NCI-H2029 treated with DMSO at 0.1 percent for 48 hours (cell line): ENCODE measurements around the gene SNED1.
"Not testable (repeated sequence)": the region's sequence is repeated elsewhere in the genome, so short reads cannot be mapped to it uniquely, and the experiment has no call there.

ENCODE experiments used
- DNase-seq: peaks from one replicate; lab custom pipeline; 2025; lab: John Stamatoyannopoulos, UW

SNED1 gene

DNA sequence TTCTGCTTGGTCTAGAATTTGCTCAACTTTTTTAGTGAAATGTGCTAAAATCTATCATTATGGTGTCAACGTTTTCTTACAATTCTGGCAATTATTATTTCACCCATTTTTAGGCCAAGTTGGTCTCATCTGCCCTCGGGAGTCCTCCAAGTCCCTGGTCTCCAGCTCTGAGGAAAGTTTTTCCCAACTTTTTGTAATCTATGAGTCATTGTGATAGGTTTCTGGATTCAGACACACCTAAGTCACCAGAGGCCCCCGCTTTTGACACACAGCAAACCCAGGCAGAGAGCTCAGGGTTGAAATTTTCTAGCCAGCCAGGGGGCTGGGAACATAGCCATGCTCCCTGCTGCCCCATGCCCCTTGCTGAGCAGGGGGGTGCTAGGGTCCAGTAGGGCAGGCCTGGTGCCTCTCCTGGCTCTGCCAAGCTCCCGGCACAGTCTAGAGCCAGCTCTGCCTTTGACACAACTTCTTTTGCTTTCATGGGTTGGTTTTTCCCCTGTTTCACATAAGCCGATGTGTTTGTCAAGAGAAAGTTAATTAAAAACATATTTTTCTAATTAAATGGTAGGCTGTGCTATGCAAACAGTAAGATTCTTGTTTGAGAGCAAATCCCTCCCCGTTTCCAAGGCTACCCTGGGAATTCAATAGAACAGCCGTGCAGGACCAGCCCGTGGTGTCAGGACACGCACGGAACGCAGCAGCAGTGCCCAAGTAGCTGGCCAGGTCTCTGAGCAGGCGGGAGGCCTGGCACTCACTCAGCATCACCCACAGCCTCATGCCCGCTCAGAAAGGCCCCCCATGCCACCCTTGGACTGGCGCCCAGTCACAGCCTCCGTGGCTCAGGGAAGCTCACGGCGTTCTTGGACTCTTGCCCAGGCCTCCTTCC is 25.5 kb upstream of the SNED1 start:
- DNase-seq, result no peak

DNA sequence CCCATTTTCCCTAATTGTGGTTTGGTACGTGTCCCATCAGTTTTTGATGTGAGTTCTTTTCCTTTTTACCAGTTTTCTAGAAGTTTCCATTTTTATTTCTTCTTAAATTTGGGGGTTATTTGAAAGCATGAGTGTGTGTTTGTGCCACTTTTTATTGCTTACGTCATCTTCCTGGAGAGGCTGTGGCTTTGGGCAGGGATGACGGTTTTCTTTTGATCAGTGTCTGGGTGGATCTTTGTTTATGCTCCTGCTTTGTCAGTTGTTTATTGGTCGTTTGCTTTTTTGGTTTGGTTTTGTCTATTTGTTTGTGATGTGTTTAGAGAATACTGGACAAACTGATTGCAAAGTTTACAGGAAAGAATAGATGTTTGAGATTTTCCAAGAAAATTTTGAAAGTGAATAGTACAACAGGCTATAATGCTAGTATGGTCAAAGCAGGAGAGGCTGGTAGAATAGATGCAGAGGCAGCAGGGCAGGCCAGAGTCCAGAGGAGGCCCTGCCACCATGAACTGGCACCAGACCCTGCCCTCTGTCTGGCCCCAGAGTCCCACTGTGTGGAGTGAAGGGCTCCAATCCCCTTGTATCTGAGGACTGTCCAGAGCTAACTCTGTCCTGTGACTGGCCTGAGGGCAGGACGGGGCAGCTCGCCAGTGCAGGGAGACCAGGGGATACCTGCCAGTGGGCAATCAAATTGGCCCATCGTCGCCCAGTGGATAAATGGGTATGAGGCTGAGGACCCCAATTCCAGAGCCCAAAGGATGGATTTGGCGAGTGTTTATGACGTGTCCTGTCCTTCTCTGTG is 23.4 kb upstream of the SNED1 start:
- DNase-seq, result no peak

DNA sequence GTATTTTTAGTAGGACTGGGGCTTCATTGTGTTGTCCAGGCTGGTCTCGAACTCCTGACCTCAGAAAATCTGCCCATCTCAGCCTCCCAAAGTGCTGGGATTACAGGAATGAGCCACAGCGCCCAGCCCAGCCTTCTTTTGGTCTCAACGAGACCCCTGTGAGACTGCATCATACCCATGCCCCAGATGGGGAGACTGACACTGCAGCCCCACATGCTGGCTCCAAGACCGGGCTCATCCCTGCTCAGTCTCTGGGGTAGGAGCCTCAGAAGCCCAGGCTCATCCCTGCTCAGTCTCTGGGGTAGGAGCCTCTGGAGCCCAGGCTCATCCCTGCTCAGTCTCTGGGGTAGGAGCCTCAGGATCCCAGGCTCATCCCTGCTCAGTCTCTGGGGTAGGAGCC is 22.5 kb upstream of the SNED1 start:
- not testable (repeated sequence) for DNase-seq

DNA sequence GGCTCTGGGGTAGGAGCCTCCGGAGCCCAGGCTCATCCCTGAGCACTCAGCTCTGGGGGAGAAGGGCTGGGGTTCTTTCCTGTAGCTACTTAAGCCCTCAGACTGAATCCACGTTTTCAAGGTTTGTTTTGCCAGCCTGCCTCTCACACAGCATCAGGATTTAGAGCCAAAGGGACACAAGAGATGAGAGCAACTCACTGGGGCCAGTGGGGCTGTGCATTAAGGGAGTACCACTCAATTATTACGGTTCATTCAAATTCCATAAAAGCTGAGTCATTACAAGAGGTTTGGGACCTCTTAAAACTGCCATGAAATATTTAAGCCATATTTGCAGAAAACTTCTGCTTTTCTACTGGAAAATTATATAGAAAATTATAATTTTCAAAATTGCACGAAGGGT is 17.1 kb upstream of the SNED1 start:
- no peak for DNase-seq

DNA sequence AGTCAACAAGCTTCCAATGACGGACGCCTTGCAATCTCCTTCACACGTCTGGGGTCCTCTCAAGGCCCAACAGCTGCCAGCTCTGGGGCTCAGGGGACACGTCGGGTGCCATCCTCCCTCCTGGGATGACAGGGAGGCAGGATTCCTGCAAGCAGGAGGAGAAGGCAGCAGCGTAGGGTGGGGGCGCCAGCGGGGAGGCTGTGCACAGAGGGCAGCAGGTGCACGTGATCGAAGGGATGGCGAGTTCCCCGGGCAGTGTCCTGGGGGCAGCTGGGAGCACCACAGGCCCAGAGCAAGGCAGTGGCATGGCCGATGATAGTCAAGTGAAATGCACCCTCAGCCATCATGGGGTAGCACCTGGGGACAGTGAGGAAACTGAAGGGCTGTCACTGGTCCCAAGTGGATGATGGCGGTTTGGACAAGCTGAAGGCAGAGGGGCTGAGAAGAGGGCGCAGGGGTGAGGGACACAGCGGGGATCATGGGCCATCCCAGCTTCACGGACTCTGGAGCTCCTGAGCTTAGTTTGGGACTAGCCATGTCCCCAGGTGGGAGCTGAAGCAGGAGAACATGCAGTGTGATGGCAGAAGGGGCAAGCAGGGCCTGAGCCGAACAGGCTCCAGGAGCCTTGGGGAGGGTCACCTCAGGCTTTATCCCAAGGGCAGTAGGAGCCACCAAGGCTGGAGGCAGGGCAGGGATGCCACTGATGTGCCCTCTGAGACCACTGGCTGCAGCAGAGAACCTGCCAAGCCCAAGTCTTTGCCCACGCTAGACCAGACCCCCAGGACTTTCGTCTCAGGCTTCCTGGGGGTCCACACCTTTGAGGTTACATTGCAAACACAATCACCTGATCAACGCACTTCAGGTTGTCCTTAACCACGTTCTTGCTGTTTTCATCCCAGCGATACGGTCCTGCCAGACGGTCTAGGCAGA is 16.3 kb upstream of the SNED1 start:
- DNase-seq, result no peak

DNA sequence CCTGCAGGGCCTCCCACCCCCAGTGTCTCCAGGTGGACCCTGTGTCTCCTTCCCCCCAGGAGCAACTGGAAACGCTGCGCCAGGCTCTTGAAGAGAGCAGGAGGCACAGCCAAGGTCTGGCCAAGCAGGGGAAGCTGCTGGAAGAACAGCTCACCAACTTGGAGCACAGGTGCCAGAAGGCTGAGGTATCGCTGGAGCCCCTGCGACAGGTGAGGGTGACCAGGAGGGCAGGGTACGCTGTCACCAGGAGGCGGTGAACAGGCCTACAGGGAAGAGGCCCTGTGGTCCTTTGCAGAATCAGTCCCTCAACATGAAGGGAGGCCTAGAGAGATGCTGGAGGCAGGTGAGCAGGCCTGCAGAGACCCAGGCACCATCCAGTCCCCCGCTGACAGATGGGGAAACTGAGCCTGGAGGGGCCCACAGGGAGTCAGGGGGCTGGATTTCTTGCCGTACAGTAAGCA is 15.6 kb upstream of the SNED1 start:
- no peak for DNase-seq

DNA sequence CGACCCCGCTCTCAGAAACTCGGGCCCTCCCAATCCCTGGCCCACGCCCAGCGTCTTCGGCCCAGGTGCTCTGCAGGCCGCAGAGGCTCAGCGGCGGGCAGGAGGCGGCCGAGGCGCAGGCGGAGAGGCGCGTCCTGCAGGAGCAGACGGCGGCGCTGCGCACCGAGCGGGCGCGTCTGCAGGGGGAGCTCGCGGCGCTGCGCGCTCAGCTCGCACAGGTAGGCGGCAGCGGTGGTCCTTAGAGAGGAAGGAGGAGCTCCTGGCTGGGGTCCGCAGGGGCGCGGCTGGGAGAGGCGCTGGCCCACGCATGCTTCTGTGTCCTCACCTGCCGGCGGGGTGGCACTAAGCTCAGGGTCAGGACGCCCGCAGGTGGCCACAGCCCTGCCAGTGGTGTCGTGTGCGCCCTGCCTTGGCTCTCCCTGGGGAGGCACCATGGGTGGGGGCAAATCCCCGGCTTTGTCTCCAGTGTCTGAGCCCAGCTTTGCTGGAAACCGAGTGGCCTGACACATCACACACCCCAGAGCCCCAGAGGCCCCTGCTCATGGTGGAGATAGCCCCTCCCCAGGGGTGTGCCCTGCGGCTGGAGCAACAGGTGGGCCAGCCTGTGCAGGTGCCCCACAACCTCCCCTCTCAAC is 14.9 kb upstream of the SNED1 start:
- DNase-seq, result no peak

DNA sequence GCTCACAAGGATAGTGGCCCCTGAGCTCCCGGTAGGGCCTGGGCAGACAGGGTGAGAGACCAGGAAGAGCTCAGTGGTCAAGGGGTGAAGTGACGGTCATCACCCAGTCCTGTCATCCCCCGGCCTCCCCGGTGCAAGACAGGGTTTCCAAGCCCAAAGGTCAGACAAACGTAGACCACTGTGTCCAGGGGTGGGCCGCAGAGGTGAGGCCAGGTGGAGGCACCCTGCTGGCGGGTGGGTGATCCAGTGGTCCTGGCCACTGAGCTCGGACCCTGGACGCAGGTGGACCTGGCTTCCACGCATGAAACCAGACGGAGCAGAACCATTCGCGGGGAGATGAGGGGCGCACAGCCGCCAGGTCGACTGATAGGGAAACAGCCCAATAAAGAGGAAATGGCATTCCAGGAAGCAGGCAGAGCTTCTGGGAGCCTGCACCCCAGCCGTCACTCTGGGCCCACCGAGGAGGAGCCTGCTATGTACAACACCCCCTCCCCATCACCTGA is 14.4 kb upstream of the SNED1 start:
- no peak for DNase-seq

DNA sequence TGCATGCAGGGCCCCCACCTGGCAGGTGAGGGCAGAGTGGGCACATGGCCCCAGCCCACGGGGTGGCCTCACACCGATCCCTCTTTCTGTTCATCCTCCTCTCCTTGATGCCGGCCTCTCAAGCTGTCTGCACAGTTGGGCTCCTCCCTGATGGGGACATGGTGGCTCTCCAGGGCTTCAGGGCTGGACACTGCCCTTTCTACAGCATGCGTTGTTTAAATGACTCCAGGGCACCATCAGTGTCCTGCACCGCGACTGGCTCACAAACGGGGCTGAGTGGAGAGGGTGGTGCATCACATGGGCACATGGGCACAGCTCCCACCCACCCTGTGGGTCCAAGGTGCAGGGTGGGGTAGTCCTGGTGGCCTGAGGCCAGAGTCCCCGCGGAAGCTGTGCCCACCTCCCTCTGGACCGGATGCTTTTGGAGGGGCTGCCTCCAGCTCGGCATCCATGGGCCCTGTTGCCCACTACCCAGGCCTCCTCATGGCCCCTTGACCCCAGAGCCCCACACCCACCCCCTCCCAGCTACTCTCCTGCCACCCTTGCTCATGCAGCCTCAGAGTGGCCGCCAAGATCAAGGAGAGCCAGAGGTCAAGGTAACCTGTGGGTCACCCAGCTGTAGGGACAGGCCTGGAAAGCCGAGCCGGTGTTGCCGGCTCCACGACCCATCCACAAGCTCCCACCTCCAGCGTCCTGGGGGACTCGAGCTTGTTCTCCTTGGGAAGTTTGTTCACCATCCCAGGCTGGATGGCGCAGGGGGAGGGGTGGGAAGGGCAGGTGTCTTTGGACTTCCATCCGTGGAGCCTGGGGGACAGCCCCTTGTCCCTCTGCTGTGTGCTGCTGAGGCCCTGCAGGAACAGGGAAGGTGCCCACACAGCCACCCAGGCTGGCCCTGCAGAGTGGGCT is 12.3 kb upstream of the SNED1 start:
- DNase-seq, result no peak

DNA sequence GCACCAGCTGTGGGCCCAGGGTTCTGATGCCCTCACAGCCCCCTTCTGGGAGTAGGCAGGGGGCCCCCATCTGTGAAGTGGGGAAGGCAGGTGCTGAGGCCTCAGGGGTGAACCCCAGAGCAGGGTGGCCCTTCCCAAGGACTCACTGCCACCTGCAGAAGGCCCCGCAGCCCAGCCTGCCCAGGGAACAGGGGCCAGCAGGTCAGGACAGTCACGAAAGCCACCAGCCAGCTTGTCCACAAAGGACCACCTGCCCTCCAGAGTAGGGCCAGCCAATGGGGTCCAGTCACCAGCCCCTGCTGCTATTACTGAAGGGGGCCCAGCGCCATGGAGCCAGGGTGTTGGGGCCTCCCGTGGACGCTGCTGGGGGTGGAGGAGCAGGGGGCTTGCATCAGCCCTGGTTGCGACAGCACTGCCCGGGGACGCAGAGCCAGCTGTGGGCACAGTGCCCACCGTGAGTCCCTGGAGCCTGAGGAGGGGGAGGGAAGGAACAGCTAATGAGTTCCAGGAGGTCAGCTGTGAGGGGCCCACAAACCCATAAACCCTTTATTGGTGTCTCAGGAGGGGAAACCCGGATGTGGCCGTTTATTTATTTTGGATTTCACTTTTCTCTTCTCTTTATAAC is 11.5 kb upstream of the SNED1 start:
- DNase-seq, result no peak

DNA sequence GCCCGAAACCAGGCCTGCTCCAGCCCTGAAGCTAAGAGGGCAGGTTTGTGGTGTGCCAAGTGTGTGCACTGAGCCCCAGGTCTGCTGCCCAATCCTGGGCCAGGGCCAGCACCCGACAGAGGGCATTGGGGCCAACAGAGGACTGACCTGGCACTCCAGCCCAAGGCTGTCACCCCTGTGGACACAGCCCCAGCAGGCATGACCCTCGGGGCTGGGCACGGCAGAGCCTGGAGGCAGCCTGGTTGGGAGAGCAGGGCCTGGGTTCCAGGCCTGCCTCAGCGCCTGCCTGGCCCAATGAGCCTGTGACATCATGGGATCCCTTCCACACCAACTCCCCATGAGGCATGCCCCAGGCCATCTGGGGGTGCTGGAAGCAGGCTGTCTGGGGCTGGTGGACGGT is 10.8 kb upstream of the SNED1 start:
- DNase-seq, result no peak

DNA sequence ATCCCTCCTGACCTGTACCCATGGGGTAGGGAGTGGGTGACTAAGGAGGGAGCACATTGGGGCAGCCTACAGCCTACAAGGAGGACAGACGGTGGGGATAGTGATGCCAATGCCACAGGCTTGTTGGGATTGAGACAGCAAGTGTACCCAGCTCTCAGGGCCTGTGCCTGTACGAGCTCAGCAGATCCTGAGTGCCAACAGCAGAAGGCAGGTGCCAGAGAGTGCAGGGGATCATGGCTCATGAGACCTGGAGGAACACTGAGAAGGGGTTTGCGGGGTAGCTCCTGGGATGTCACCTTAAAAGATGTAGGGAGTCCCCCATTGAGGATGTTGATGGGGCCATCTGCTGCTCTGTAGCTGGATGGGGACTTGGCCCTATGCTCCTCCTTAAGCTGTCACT is 10.3 kb upstream of the SNED1 start:
- DNase-seq, result no peak

DNA sequence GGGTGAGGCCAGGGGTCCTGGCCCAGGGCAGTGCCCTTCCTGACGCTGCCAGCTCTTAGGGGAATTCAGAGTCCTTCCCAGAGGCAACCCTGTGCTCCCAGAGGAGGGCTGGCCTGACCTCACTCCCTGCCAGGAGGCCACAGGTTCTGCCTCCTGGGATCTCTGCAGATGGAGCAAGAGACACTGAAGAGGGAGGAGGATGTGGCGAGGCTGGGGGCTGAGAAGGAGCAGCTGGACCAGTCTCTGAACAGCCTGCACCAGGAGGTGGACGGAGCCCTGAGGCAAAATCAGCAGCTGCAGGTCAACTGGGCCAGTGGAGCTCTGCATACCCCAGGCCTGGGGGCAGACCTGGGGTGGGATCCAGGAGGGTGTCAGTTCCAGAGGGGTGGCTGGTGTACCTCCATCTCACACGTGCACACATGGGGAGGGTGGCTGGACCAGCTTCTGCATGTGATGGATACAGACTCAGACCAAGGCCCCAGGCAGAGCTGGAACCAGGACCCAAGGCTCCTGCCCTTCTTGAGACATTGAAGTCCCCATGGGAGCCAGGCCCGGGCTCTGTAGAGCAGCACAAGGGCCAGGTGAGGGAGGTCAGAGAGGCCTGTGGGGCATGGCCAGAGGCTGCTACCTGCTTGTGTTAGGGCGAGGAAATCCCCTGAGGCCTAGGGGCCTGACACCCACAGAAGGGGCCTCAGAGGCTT is 9.7 kb upstream of the SNED1 start:
- DNase-seq, result no peak

DNA sequence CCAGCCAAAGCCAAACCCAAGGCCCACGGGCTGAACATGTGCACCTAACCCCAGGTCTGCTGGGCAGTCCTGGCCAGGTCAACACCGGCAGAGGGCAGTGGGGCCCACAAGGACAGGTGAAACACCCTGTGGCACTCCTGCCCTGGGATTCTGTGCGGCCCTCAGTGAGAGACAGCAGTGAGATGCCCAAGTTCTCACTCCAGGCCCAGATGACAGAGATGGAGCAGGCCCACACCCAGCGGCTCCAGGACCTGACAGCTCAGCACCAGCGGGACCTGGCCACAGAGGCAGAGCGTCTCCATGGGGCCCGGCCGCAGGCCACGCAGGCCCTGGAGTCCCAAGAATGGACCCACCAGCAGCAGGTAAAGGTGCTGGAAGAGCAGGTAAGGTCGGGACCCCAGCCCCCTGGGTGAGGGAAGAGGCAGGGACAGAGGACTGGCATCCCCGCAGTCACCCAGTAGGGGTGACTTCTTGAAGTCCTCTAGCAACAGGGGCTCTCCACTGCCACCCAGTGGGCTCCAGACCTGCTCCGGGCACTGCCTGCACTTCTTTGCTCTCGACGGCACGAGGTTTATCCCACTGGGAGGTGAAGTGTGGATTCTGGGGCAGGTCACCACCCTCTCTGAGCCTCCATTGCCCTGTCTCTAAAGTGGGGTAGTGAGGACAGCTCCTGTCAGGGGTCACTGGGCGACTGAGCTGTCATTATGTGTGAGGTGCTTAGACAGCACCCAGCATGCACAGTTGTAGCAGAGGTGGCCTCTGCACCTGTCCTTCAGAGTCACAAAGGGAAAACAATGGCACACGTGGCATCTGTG is 8.8 kb upstream of the SNED1 start:
- no peak for DNase-seq

DNA sequence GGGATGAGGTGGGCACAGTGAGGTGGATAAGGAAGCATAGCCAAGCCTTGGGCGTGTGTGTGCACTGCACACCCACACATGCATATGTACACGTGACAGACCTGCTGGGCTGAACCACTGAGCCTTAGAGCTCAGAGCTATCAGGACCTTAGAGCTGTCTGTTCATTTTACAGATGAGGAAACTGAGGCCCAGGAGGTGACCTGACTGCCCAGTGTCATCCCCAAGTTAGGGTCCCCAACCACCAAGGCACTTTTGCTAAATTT is 8.2 kb upstream of the SNED1 start:
- no peak for DNase-seq

DNA sequence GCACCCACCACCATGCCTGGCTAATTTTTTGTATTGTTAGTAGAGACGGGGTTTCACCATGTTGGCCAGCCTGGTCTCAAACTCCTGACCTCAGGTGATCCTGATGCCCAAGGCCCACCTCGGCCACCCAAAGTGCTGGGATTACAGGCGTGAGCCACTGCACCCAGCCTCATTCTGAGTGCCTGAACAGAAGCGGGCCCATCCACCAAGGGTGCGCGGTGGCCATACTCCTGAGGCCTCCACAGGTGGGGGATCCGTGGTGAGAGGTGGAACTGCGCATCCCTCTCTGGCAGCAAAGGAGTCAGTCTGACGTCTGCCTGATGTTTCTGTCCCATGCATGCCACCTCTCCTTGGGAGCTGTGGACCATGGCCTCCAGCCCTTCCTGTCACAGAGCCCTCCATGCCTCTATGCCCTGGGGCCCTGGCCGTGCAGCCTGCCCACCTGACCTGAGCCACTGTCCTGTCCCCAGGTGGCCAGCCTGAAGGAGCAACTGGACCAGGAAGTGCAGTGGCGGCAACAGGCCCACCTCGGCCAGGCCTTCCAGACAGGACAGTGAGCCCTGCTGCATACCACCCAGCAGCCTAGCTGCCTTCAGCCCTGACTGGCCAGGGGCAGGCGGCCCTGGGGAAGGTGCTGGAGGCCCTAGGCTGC is 7.6 kb upstream of the SNED1 start:
- DNase-seq, result no peak

DNA sequence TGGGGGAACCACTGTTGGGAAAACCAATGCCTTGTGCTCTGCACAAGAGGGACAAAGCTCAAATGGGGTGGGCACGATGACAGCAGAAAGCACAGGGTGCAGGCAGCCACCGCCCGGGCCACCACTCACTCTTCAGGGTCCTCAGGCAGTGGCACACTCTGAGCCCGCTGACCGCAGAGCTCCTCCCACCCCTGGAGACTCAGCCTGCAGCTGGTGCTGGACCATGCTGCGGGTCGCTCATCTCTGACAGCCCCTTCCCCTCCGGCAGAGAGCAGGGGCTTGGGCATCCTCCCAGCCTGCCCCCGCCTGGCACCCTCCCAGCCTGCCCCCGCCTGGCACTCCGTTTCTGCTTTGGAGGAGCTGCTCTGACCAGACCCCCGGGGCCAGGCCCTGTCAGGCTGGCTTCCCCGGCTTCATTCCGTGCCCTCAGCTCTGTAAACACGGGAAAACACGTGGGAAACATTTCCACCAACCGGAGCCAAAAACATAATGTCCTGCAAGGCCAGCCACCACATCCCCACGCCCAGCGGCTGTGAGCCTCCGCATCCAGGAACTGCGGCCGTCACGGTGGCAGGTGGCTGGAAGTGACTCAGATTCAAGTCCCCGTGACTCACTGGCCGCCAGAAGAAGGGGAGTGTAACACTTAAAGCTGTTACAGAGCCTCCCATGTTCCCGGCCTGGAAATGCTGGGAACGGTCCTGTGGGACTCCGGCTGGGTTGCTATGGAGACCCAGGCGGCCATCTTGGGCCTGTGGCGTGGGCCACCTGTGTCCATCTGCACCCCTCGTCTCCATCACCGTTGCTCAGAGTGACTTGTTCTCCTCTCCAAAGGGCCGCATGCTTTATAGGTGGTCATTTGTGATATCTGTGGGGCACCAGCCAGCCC is 6.8 kb upstream of the SNED1 start:
- no peak for DNase-seq
